Coronary artery (tissue), 2 donors: ENCODE data around the gene ADAP2.
"Not testable (repeated sequence)": the region's sequence is repeated elsewhere in the genome, so short reads cannot be mapped to it uniquely, and the experiment has no call there.

Experiments used
- DNase-seq: peaks from one replicate; pipeline ENCODE4 v3.0.0-alpha.2; 2017; ENCODE audit warnings: low spot score
- H3K27ac ChIP-seq, 2 donors: fragments of 200-600 bp; sonication (generic); one replicate each; pipeline ENCODE4 v1.5.1; 2016 to 2019
- H3K4me3 ChIP-seq: fragments of 200-600 bp; sonication (generic); 2 replicates; pipeline ENCODE4 v1.5.1; 2016; ENCODE audit warnings: mild to moderate bottlenecking, moderate library complexity
- CTCF ChIP-seq: fragments of 200-600 bp; sonication (generic); IDR thresholded peaks from one replicate; pipeline ENCODE4 v1.5.1; 2019; ENCODE audit warnings: antibody characterized with exemption

ADAP2 gene

GRCh38 chr17:30961209-30962188 lies 39.8 kb downstream of the ADAP2 start:
- DNase-seq = no peak
- H3K27ac ChIP-seq = peak overlapping the region in 1 of 2 donors; percentile 58
- no peak overlapping the region for H3K4me3 ChIP-seq
- no peak for TF ChIP-seq CTCF

DNA sequence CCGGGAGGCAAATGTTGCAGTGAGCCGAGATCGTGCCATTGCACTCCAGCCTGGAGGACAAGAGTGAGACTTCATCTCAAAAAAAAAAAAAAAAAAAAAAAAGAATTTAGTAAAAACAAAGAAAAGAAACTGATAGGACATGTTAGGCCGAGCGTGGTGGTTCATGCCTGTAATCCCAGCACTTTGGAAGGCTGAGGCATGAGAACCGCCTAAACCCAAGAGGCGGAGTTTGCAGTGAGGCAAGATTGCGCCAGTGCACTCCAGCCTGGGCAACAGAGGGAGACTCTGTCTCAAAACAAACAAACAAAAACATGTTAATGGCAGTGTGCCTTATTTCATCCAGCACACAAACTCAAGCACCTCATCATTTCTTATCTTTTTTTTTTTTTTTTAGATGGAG lies 42.6 kb downstream of the ADAP2 start:
- H3K4me3 ChIP-seq, DNase-seq, H3K27ac ChIP-seq: not testable (repeated sequence)

DNA sequence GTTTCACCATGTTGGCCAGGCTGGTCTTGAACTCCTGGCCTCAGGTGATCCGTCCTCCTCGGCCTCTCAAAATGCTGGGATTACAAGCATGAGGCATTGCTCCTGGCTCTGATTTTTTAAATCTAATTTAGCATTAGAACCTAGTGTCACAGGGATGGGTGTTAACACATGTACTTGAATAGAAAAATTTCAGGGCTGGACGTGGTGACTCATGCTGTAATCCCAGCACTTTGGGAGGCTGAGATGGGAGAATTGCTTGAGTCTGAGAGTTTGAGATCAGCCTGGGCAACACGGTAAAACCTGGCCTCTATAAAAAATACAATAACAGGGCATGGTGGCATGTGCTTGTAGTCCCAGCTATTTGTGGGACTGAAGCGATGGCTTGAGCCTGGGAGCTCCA lies 43.1 kb downstream of the ADAP2 start:
- no peak for DNase-seq
- no peak overlapping the region for H3K27ac ChIP-seq
- no peak for TF ChIP-seq CTCF

GRCh38 chr17:30965686-30966085 lies 43.9 kb downstream of the ADAP2 start:
- no peak for TF ChIP-seq CTCF
- Histone ChIP-seq H3K4me3 (no peak overlapping the region), H3K27ac (no peak overlapping the region)
- DNase-seq = no peak

More for the DNA sequence above, 43.1 kb downstream of the ADAP2 start:
- H3K4me3 ChIP-seq = no peak overlapping the region

DNA sequence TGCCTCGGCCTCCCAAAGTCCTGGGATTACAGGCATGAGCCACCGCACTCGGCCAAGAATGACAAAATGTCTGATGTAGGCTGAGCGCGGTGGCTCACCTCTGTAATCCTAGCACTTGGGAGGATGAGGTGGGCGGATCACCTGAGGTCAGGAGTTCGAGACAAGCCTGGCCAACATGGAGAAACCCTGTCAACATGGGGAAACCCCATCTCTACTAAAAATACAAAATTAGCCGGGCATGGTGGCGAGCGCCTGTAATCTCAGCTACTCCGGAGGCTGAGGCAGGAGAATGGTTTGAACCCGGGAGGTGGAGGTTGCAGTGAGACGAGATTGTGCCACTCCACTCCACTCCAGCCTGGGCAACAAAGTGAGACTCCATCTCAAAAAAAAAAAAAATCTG lies 46.2 kb downstream of the ADAP2 start:
- H3K4me3 ChIP-seq, DNase-seq: not testable (repeated sequence)
- H3K27ac ChIP-seq = peak overlapping the region in 1 of 2 donors; percentile 47

DNA sequence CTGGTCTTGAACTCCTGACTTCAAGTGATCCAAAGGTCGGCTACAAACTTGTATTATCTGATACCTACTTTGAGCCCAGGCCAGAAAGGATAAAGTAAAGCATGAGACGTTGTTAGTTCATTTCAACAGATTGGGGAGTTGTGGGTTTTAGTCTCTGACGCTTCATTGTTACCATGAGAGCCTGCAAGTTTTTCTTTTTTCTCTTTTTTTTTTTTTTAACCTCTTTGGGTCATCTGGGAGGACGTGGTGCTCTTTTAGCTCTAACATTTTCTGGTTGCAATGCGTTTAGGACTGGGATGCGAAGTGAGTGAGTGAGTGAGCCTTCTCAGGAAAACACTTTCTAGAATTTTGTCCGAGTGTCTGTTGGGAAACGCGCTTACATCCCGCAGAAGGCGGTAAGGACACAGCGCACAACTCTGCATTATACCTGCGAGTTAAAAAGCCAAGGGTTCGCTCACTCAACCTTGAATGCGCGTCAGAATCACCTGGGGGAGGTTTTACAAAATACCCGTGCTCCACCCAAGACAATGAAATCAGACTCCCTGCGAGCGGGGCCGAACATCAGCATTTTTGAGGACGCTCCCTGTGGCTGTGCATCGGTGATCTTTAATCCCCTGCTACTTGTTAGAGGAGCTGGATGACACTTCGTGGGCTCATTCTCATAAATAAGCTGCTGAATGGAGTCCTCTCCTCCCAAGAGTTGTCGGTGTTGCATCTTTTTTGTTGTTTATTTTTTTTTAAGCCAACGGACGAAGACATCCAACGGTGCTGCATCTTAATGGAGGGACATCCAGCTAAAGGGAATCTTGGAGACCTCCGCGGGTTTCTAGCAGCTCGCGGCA lies 48.5 kb downstream of the ADAP2 start:
- Histone ChIP-seq H3K4me3 (peak overlapping the region; percentile 95), H3K27ac (peak overlapping the region; percentile 92 to 98)
- TF ChIP-seq CTCF = no peak
- no peak for DNase-seq

DNA sequence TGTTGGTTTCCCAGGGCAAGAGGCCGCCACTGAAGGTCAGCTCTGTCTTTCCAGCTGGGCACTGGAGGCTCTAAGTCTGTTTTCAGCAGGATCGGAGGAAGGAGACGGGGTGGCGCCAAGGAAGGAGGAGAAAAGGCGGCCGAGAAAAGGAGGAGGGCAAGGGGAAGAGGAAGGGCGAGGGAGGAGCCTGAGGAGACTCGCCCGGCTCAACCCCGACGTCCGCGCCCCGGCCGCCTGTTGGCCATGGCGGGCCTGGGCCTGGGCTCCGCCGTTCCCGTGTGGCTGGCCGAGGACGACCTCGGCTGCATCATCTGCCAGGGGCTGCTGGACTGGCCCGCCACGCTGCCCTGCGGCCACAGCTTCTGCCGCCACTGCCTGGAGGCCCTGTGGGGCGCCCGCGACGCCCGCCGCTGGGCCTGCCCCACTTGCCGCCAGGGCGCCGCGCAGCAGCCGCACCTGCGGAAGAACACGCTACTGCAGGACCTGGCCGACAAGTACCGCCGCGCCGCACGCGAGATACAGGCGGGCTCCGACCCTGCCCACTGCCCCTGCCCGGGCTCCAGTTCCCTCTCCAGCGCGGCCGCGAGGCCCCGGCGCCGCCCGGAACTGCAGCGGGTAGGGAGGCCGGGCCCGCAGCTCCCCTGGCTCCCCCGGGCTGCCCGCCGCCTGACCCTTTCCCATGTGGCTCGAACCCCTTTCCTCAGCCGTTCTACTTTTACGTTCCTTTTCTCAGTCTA lies 49.3 kb downstream of the ADAP2 start, which contains the start of gene RNF135:
Gene RNF135, plus strand, starts transcription at position 209 of the 737 bp plus-strand sequence. Its CDS starts 35 bp downstream, at position 244.
- no peak for TF ChIP-seq CTCF
- peak within 1 kb of the TSS; percentile 92 to 98 for H3K27ac ChIP-seq
- DNase-seq = peak; percentile 90
- H3K4me3 ChIP-seq = peak within 1 kb of the TSS; percentile 95
